Psoas muscle (tissue), 8 donors: ENCODE results near the gene SYCP3. TPM values are rescaled to one million over a fixed set of nuclear protein-coding genes. Genes with fewer than 3 reads are reported as not detected.

ENCODE experiments used
- ATAC-seq, 4 donors: fragments of 200-7000 bp; cut with Tn5 transposase; one replicate each; pipeline ENCODE4 v1.9.1; 2020; ENCODE audit warnings: moderate library complexity in 3 of 4, mild to moderate bottlenecking in 2 of 4
- DNase-seq, 2 donors: peaks; one replicate each; pipeline ENCODE4 v3.0.0-alpha.2; 2020
- H3K27ac ChIP-seq: fragments of 200-600 bp; one replicate; pipeline ENCODE4 v1.8.0; 2022
- H3K27me3 ChIP-seq, 3 donors: fragments of 200-600 bp in 1 of 3; one replicate each; pipeline versions ENCODE4 v1.6.1 to v1.8.0; 2013 to 2022; ENCODE audit warnings: low read length in 2 of 3, mild to moderate bottlenecking in 2 of 3, moderate library complexity in 1 of 3; ENCODE audit not compliant: insufficient read depth in 3 of 3
- H3K36me3 ChIP-seq, 2 donors: fragments of 200-600 bp in 1 of 2; one replicate each; pipeline versions ENCODE4 v1.6.1 to v1.8.0; 2013 to 2022; ENCODE audit warnings: low read depth in 1 of 2, mild to moderate bottlenecking in 1 of 2, moderate library complexity in 1 of 2; ENCODE audit not compliant: insufficient read depth in 1 of 2
- H3K4me1 ChIP-seq: fragments of 200-600 bp; one replicate; pipeline ENCODE4 v1.8.0; 2022
- H3K4me3 ChIP-seq: fragments of 200-600 bp; one replicate; pipeline ENCODE4 v1.8.0; 2022; ENCODE audit warnings: mild to moderate bottlenecking
- H3K9me3 ChIP-seq: fragments of 200-600 bp; one replicate; pipeline ENCODE4 v1.8.0; 2022
- WGBS, 3 donors: extraction: QIAGEN DNeasy Blood & Tissue Kit; methylation state at CpG; one replicate each; pipeline versions ENCODE4 v1.1.6 to v1.1.7; 2013; 5-methylcytosine and 5-hydroxymethylcytosine counted together
- intact Hi-C, 2 donors: fragments of 100-400 bp; cut with DNase I; formaldehyde crosslinking; loops; one replicate each; pipeline versions ENCODE4 v1.11.0 to v1.14.2; 2022
- long read RNA-seq, 2 donors: library from polyadenylated mRNA; unstranded; transcript quantifications; one replicate each; pipeline ENCODE4 v2.0.0, GENCODE V29; 2021
- polyA plus RNA-seq, 3 donors: library from polyadenylated mRNA; stranded (reverse); fragments of 200-250 nt; gene quantifications; one replicate each; pipeline ENCODE4 v1.2.3, GENCODE V29; 2013
- total RNA-seq, 4 donors: library from RNA; stranded (reverse); fragmentation: NEBNext Ultra II Directional in 2 of 4; extraction: Animal tissue kit (Norgen Biotek cat#: 25700) in 2 of 4; gene quantifications; one replicate each; pipeline versions ENCODE4 v1.2.1 to v1.2.4, GENCODE V29; 2021 to 2023
- TF ChIP-seq, protein P1 (sequence below): fragments of 200-600 bp; IDR thresholded peaks from one replicate; pipeline ENCODE4 v1.8.0; 2022; ENCODE audit warnings: antibody characterized with exemption
- donor health status: healthy with polysubstance abuse.
- donor health status: DM: no; HTN: no; CAD: no; lungs with moderate emphysema.
- donor health status: Bipolar disorder and iron deficiency.
- donor health status: healthy.
- donor health status: DM: yes; HTN: yes; CAD: no.
- donor health status: DM: no; HTN: no; CAD: no.
- donor health status: DM: no; HTN: no; CAD: no.
- donor health status: DM: yes; HTN: yes; CAD: no.

SYCP3 gene
- total RNA-seq (under 1 TPM in 1 of 4 donors, not detected in 3; 0.28 TPM), polyA plus RNA-seq (under 1 TPM in 2 of 3 donors, not detected in 1; 0.04 to 0.23 TPM)
- long read RNA-seq, donor 1: 0 reads
- long read RNA-seq, donor 2: 0 reads

DNA sequence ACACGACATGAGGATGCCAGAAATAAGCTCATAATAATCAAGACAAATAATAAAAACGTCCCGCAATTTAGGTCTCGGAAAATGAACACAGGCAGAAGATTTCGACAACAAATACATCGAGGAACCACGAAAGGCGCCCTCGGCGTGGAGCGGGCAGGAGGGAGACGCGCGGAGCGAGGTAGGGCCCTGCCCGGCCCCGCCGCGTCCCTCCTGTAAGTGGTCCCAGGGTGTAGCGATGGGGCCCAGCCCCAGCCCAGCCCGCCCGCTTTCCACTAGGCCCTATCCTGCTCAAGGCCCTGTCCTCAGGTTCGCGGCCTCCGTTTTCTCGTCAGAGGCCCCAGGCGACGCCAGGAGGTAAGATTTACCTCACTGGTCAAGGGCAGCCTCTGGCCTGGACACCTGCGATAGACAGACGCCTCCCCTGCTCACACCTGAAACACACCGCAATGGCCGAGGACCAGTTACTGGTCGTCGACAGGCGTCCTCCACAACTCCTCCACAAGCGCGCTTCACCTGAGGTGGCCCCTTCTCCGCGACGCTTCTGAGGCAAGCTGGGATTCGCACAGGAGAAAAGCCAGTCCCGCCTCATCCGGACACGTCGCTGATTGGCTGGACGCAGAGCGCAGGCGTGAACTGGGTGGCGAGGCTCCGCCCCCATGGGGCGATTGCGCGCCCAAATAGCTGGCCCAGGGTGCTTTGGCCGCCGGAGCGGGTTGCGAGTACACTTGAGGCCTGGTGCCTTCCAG is at the start of gene SYCP3:
Gene SYCP3, minus strand, starts transcription at position 543 of the 746 bp plus-strand sequence. CDS start 1,527 bp downstream, outside the sequence.
- WGBS, 3 donors: 99% methylated on average over 54 to 57 of the region's 57 CpGs
- TF ChIP-seq, protein P1, sequence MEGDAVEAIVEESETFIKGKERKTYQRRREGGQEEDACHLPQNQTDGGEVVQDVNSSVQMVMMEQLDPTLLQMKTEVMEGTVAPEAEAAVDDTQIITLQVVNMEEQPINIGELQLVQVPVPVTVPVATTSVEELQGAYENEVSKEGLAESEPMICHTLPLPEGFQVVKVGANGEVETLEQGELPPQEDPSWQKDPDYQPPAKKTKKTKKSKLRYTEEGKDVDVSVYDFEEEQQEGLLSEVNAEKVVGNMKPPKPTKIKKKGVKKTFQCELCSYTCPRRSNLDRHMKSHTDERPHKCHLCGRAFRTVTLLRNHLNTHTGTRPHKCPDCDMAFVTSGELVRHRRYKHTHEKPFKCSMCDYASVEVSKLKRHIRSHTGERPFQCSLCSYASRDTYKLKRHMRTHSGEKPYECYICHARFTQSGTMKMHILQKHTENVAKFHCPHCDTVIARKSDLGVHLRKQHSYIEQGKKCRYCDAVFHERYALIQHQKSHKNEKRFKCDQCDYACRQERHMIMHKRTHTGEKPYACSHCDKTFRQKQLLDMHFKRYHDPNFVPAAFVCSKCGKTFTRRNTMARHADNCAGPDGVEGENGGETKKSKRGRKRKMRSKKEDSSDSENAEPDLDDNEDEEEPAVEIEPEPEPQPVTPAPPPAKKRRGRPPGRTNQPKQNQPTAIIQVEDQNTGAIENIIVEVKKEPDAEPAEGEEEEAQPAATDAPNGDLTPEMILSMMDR: no peak
- Histone ChIP-seq H3K4me1 (no peaks in the 10 kb centered on the region), H3K27me3 (no peaks in the 10 kb centered on the region), H3K27ac (no peak within 1 kb of the TSS), H3K9me3 (no peaks in the 10 kb centered on the region), H3K4me3 (no peak within 1 kb of the TSS), H3K36me3 (peaks cover 2 to 88% of the 10 kb centered on the region in 2 donors)
- intact Hi-C loops: no loop called here
- ATAC-seq: peak in 1 of 4 donors; percentile 25
- no peak for DNase-seq

DNA sequence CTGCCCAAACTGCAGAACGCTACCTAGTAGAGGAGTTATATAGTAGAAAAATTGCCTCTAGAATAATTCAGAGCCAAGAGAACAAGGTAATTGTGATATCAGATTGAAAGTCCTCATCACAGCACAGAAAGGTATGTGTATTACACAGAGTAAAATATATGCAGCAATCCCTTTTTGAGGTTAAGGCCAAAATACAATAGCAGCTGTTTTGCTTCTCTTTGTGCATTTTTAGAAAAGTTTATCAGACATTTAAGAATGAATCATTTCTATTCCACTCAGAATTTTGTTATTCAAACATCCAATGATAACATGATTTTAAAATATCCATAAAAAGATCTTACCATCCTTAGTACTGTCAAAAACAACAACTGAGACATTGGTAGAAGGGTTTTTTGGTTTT is 46.4 kb upstream of the SYCP3 start:
- no peak overlapping the region for H3K27ac ChIP-seq
- no peaks in the 10 kb centered on the region for H3K27me3 ChIP-seq
- H3K9me3 ChIP-seq: no peaks in the 10 kb centered on the region
- no peak for ATAC-seq
- H3K4me1 ChIP-seq: peaks cover 10% of the 10 kb centered on the region
- intact Hi-C loops: no loop called here
- no peak for DNase-seq
- no peak overlapping the region for H3K4me3 ChIP-seq
- TF ChIP-seq, protein P1: no peak
- H3K36me3 ChIP-seq: peaks cover 0 to 30% of the 10 kb centered on the region in 2 donors
- 92 to 100% (median 95%) methylated on average over 1 of the region's 1 CpG for WGBS, 3 donors

DNA sequence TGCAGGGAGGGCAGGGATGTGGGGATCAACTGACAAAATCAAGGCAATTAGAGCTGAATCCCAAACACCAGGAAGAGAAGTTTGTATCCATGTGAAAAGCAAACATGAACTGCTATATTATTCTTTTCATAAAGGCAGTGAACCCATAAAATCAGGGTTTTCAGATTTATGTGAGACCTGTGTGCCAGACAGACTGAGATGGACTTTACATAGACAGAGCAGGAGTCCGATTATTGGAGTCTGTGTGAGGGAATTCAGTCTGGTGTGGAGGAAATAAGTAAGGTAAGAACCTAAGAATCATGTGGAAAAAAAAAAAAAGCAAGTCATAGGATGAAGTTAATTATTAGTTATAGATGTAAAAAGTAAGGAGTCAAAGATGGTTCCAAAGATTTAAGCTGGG is 45.1 kb upstream of the SYCP3 start:
- ATAC-seq (no peak), DNase-seq (no peak)
- Histone ChIP-seq H3K36me3 (peaks cover 0 to 20% of the 10 kb centered on the region in 2 donors), H3K4me1 (peaks cover 10% of the 10 kb centered on the region), H3K9me3 (no peaks in the 10 kb centered on the region), H3K27me3 (no peaks in the 10 kb centered on the region), H3K4me3 (no peak overlapping the region), H3K27ac (no peak overlapping the region)
- TF ChIP-seq, protein P1: no peak
- WGBS, 3 donors: 90 to 100% (median 94%) methylated on average over 1 of the region's 1 CpG
- intact Hi-C loops: no loop called here

DNA sequence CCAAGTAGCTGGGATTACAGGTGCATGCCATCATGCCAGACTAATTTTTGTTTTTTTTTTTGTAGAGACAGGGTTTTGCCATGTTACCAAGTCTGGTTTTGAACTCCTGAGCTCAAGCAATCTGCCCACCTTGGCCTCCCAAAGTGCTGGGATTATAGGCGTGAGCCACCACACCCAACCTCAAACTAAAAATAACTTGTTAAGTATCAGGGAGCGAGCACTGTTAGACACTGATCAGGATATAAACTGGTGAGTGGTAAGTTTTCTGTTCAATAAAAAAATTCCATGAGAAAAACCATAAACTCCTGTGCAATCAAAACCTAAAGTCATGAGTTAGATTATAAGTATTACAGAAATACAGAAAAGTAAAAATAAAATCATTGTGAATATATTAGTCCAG is 44.6 kb upstream of the SYCP3 start:
- Histone ChIP-seq H3K9me3 (no peaks in the 10 kb centered on the region), H3K4me3 (no peak overlapping the region), H3K27me3 (no peaks in the 10 kb centered on the region), H3K27ac (peak overlapping the region; percentile 78), H3K4me1 (peaks cover 10% of the 10 kb centered on the region), H3K36me3 (peaks cover 0 to 15% of the 10 kb centered on the region in 2 donors)
- intact Hi-C loops: no loop called here
- 35 to 73% (median 41%) methylated on average over 2 of the region's 2 CpGs for WGBS, 3 donors
- TF ChIP-seq, protein P1: no peak
- DNase-seq (no peak), ATAC-seq (peak in 2 of 4 donors; percentile 11 to 17)
